Activated T-helper 9 cell treated with anti-CD3 and anti-CD28 coated beads, Interleukin-2, amount 50 U/mL, for 16 hours (primary cell): Measurements from ENCODE around the gene TBC1D3B.
"Not testable (repeated sequence)": the region's sequence is repeated elsewhere in the genome, so short reads cannot be mapped to it uniquely, and the experiment has no call there.

ENCODE experiments used
- DNase-seq: peaks from one replicate; pipeline ENCODE4 v3.0.0-alpha.2; 2020; ENCODE audit warnings: low read depth

The TBC1D3B gene

DNA sequence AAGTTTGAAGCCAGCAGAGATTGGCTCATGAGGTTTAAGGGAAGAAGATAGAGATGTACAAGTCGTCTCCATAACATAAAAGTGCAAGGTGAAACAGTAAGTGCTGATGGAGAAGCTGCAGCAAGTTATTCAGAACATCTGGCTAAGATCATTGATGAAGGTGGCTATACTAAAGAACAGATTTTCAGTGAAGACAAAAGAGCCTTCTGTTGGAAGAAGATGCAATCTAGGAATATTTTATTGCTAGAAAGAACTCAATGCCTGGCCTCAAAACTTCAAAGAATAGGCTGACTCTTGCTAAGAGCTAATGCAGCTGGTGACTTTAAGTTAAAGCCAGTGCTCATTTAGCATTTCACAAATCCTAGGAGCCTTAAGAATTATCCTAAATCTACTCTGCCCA lies 46.8 kb downstream of the TBC1D3B start:
- no peak for DNase-seq

- DNase-seq = no peak
Observed at GRCh38 chr17:36128411-36128978, 47.9 kb downstream of the TBC1D3B start.

DNA sequence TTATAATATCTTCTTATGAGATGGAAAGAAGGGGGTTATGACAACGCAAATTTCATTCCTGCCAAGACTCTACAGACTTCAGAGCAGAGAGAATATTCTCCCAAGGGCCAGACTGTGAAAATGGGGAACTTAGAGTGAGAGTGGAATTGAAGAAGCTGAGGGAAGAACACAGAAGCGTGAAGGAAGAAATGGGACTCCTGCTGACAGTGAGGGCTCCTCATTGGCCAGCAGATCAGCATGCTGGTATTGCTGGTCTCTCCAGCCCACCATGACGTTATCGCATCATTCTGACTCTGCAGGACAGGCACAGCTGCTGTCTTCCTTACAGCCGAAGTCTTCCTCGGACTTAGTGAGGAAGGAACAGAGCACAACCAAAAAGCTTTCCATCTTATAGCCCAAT lies 48.5 kb downstream of the TBC1D3B start:
- DNase-seq = no peak

- DNase-seq = no peak
Observed at GRCh38 chr17:36127199-36127893, 49.1 kb downstream of the TBC1D3B start.

DNA sequence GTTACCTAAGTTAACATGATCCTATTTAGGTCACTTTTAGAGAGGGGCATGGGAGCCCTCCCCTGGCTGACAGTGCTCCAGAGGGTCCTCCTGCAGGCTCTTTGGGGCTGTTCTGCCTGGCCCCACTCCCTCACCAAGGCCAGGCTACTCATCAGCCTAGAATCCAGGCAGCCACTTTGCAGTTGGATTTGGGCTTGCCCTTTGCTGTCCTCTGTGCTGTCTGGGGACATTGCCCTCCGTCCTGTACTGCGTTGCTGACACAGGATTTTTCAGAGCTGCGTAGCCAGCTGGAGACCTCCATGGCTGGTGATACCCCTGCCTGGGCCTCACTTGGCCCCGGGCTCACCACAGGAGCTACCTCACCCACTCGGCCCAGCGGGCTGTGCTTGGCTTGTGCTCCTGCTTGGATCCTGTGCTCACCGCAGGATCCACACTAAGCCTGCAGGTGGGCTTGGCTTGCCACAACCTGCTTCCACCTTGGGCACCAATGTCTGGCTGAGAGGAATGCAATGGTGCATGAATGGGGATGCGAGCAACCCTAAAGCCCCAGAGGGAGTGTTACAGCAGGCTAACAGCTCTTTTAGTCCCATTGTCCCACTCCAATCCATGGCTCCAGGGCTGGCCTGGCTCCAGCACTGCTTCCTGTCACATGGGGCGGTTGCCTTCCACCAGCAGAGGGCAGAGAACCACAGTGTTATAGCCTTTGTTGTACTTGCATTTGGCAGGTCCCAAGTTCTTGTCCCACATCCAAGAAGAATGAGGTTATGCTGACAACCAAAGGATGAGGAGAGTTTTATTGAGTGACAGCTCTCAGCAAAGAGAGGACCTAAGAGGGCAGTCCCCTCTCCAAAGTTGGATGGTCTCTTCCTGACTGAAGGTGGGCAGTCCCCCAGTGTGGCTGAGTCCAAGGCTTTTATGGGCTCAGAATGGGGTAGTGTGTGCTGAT lies 51.3 kb downstream of the TBC1D3B start:
- DNase-seq = no peak

DNA sequence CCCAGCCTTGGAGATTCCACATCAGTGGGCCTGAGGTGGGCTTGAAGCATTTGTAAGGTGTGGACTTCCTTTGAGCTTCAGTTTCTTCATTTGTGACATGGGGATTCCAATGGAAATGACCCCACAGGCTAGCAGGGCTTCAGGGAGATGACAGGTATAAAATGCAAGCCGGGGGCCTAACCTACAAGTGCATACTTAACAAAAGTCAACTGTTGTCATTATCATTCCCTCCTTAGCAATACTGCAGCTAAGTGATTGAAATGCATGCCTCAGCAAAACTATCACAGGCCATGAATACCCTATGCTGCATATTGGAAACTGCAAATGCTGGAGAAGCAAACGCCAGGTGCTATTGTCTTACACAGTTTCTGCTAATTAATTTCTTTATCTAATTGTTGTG lies 53.0 kb downstream of the TBC1D3B start:
- DNase-seq = no peak

GRCh38 chr17:36121099-36121498 lies 55.3 kb downstream of the TBC1D3B start:
- not testable (repeated sequence) for DNase-seq

DNA sequence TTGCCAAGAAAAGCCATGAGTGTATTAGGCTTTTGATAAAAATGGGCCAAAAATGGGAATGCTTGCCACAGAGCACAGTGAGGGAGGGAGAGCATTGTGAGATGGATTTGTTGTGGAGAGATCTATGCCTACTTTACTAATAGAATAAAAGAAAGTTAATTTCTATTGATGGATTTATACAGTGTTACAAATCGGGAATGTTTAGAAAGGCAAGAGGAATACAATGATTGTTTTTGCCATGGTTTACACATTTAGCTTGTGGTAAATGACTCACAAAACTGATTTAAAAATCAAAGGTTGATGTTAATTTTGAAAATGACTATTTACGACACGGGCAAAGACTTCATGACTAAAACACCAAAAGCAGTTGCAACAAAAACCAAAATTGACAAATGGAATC lies 56.2 kb downstream of the TBC1D3B start:
- DNase-seq = no peak

- no peak for DNase-seq
Observed at GRCh38 chr17:36118477-36119353, 57.7 kb downstream of the TBC1D3B start.

DNA sequence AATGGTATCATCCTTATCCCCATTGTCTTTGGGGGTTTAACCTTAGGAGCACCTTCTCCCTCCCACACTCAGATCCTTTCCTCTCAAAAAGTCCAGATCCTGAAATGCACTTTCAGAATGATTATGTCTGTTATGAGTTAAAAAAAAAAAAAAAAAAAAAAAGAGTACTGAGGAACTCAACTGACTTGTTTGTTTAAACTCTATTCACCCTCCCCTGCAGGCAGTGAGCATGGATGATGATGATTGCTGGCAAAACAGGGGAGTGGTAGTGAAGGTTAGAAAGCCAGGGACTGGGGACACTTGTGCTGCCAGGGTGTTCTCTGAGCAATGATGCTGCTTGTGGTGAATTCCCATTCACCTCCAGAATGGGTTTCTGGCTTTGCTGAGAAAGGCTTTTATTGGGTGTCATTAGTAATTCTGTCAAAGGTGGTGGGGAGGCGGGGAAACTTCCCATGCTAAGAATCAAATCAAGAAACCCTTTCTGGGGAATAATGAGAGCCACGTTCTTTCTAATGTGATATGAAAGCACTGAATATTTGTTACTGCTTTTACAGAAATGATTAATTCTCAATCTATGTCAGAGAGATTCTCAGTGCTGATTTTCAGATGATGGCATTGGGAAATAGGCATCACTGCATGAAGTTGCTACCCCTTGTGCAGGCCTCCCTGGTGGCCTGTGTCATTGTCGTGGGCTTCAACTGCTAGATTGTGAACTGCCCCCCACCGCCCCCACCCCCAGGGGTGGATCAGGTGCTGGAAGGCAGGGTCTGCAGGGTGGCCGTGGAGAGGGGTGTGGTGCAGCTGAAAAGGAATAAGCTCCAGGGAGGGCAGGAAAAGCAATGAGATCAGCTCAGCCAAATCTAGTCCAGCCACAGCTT lies 58.7 kb downstream of the TBC1D3B start:
- no peak for DNase-seq
